Activated naive CD4-positive, alpha-beta T cell (primary cell): ENCODE results near the gene APOB.

Experiments
- DNase-seq, 4 experiments: peaks; one replicate each; lab custom pipeline; 2025; lab: John Stamatoyannopoulos, UW

Gene APOB, protein sequence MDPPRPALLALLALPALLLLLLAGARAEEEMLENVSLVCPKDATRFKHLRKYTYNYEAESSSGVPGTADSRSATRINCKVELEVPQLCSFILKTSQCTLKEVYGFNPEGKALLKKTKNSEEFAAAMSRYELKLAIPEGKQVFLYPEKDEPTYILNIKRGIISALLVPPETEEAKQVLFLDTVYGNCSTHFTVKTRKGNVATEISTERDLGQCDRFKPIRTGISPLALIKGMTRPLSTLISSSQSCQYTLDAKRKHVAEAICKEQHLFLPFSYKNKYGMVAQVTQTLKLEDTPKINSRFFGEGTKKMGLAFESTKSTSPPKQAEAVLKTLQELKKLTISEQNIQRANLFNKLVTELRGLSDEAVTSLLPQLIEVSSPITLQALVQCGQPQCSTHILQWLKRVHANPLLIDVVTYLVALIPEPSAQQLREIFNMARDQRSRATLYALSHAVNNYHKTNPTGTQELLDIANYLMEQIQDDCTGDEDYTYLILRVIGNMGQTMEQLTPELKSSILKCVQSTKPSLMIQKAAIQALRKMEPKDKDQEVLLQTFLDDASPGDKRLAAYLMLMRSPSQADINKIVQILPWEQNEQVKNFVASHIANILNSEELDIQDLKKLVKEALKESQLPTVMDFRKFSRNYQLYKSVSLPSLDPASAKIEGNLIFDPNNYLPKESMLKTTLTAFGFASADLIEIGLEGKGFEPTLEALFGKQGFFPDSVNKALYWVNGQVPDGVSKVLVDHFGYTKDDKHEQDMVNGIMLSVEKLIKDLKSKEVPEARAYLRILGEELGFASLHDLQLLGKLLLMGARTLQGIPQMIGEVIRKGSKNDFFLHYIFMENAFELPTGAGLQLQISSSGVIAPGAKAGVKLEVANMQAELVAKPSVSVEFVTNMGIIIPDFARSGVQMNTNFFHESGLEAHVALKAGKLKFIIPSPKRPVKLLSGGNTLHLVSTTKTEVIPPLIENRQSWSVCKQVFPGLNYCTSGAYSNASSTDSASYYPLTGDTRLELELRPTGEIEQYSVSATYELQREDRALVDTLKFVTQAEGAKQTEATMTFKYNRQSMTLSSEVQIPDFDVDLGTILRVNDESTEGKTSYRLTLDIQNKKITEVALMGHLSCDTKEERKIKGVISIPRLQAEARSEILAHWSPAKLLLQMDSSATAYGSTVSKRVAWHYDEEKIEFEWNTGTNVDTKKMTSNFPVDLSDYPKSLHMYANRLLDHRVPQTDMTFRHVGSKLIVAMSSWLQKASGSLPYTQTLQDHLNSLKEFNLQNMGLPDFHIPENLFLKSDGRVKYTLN (N-terminal part only)

DNA sequence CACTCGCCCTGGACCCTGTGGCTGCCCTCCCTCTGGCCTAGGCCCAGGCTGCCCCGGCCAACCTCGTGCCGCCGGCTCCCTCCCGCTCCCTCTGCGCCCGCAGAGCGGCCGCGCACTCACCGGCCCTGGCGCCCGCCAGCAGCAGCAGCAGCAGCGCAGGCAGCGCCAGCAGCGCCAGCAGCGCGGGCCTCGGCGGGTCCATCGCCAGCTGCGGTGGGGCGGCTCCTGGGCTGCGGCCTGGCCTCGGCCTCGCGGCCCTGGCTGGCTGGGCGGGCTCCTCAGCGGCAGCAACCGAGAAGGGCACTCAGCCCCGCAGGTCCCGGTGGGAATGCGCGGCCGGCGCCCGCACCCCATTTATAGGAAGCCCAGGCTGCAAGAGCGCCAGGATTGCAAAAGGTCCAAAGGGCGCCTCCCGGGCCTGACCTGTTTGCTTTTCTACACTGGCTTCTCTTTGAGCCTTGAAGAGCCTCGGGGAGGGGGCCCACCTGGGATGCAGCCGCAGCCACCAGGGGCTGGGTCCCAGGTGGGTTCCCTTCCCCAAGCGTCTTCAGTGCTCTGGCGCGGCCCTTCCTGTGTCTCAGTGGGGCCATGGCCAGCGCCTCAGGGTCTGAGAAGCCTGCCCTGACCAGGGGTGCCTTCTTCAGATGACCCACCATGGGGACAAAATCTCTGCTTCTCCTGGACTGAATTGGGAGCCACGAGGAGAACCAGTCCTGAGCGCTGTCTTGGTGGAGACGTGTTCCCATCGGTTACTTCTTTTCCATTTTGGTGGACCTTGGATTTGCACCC, at the start of gene APOB:
TSS of gene APOB (minus strand) at position 330 of the 789 bp plus-strand sequence. CDS start at position 202, 128 bp downstream.
- DNase-seq: no peak

DNA sequence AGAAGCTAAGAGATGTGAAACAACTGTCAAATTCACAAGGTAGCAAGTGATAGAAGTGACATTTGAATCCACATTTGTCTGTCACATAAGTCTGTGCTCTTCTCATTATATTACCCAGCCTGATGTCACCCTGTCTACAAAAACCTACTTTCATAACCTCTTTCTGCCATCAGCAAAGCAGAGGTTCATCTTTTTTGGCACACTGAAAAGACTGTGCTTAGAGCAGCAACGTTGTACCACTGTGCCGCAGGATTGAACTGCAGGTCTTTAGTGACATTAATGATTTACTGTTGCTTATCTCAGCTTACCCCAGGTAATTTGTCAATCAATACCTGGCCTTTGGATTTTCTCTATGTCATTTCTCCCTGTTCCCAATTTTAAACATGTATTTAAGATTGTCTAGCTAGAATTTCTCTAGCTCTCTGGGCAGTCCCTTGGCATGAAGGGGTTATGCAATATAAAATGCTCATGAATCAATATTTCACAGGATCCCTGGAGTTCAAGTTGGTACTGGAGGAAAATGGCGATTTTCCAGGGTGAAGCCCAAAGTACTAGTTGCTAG, 48.5 kb upstream of the APOB start:
- DNase-seq: no peak

DNA sequence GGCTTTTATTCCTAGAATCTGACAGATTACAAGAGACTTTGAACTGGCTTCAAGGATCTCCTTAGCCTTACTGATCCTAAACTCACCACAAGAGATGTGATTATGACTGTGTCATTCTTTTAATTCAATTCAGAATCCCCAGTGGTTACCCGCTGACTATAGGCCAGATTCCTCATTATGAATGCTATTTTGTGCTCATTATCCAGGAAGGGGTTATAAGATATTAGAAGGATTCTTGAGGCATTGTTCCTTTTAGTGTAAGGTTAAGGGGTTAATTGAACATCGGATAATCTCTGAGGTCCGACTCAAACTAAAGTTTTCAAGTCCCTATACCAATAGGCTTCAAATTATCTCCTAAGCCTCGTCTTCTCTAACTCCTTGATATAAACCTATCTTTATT, 40.5 kb upstream of the APOB start:
- no peak for DNase-seq

DNA sequence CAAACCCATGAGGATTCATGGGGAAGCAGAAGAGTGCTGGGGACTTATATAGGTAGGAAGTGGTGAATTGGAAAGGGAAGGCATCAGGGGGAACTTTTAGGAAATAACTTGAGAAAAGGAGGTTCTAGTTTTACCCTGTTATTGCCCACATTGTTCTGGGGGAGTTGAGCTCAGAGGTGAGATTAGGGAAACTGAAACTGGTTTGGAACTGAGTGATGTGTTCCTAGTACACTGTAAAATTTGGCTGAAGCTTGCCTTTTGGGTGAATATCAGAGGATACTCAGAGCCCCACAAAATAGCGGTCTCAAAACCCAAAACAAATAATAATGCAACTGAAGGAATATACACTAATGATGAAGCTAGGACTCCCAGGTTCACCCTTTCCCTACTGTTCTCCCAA, 39.6 kb upstream of the APOB start:
- no peak for DNase-seq

DNA sequence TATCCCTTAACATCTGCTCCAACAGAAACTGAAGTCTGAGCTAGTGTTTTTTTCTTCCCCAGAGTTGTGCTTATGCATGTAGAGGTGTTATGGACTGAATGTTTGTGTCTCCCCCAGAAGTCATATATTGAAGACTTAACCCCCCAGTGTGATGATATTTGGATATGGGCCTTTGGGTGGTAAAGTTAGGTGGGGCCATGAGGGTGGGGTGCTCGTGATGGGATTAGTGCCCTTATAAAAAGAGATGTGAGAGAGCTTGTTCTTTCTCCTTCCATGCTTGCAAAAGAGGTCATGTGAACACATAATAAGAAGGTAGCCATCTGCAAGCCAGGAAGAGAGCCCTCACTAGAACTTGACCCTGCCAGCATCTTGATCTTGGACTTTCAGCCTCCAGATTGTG, 34.4 kb upstream of the APOB start:
- no peak for DNase-seq

DNA sequence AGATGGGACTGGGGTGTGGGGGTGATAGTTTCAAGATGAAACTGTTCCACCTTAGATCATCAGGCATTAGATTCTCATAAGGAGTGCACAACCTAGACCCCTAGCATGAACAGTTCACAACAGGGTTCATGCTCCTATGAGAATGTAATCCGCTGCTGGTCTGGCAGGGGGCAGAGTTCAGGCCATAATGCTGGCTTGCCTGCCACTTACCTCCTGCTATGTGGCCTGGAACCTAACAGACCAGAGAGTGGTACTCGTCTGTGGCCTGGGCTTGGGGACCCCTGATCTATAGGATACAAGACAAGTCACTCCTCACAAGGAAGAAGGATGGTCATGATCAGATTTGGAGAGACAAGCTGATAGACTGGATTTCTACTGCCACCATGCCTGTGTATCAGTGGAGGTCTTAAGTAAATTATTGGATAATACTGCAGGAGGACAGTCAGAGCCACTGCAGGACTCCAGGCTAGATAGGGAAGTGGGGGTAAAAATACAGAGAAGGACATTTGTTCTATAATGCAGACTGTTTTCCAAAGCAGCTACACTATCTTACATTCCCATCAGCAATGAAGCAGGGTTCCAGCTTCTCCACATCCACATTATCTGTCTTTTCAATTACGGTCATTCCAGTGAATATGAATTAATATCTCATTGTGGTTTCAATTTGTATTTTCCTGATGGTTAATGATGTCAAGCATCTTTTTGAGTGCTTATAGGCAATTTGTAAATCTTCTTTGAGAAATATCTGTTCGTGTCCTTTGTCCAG, 28.8 kb upstream of the APOB start:
- DNase-seq: no peak

DNA sequence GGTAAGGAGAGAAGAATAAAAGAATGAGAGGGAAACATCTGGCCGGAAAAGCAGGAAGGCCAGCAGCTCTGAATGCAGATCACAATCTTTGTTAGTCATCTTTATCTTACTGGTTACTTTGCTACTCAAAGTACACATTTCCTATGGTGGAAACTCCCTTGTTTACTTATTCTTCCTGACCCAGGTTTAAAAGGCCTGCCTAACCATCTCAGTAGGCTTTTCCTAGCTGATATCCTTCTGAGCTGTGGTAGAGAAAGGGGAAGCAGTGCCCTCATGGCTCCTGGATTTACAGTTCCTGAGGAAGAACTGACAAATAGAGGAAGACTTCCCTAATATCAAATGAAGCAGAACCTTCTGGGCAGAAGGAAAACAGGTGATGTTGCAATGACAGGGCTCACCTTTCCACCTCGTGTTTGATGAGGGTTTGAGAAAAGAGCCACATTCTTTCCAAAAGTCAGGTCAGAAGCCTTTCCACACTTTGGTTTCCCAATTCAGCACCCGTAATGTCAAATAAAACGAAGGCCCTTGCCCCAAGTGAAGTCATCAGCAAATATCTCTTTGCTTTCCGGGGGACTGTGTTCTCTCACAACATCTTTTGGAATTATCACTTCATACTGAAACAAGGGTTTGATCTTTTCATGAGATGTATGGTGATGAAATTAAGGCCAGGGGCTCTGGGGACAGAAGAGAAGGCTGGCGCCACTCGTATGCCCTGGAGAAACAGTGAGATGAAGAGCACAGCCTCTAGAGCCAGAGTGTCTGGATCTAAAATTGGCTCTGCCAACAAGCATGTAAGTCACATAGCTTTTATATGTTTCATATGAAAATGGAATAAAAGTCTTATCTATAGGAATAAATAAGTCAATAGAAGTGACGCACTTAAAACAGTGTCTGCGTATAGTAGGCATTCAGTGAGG, 26.7 kb upstream of the APOB start:
- DNase-seq: no peak

DNA sequence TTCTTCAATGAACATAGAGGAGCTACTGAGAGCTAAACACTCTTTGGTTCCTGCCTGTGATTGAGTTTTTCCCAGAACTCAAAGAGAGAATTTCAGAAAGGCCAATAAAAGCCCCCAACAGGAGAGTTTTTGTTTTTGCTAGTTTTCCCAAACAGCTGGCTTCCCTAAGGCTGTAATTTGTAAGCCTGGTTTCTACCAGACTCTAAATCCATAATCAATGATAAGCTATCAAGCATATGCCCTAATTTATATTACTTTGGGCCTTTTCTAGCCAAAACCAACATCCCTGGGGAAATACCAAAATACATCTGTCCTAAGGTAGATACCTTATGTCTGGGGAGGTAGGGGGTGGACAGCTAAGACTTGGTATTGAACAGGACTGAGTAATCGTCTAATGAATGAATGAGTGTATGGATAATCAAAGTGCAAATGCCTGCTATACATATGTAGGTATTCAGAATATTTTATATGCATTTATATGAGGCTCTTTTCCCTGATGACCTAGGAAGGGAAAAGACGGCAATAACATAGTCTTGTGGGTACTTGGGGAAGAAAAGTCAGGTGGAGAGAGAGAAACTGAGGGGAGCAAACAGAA, 26.0 kb upstream of the APOB start:
- DNase-seq: no peak

DNA sequence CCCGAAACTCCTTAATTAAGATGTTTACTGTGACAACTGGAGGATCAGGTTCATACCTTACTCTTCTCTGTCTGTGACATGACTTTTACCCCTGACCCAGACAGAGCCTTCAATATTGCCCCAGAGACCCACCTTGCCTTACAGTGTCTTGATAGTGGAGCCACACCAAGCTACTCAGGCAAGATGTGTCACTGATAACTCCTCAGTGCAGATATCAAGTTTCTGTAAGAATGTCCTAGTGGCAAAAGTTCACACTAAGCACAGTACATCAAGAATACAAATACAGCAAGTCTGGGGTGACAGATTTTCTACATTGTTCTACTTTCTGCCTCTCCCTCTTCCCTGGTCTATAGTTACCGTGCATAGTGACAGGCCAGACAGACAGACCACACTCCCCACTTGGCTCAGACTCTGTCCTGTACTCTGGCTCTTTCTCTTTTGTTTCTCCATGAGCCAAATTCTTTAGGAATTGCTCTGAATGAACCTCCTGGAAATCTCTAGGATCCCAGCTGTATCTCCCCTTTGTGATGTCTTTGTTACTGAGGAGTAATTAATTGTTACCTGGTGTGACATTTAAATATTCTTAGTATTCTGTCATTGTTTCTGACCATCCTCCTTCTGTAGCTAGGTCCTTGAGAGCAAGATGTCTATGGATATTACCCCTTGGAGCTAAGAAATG, 24.1 kb upstream of the APOB start:
- no peak for DNase-seq

DNA sequence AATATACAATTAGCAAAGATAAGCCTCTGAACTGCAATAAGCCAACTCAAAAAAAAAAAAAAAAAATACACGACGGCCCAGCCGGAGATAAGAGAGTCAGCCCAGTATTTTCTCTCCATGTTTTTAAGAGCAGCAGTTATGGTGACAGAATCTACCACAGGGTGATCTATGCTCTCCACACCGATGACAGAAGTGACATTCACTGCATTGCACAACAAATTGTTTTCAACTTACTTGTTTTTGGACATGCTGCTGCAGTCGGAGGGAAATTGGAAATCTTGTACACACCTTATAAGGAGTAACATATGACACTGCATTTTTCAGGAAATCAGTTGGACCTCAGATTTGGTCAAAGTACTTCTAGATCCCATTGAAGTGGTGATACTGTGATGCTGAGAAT, 23.3 kb upstream of the APOB start:
- DNase-seq: no peak

DNA sequence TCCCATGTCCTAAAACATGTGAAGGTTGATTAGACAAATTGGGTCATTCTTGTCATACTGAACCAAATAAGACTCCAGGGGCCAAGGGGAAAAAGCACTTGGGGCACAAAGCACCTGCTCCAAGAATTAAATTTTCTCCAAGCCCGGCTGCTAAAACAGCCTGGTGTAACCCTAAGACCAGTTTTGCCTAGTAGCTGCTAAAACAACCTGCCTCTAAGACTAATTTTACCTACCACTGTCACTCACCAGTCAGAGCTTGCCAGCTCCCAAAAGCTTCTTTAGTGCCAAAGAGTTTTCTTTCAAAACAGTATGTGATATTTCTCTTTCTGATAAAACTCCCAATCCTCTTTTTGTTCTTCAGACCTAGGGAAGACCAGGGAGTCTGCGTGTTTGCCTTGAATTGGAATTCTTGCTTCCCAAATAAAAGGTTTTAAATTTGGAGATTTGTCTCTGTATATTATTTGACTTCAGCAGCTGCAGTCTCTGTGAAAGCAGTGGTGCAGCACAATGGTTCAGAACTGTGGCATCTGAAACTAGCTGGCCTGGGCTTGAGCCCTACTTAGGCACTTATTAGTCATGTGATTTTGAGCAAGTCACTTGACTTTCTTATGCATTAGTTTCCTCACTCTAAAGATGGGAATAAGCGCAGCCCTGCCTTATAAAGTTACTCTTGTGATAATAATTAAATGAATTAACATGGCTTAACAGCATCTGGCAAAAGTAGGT, 16.2 kb upstream of the APOB start:
- DNase-seq: no peak

DNA sequence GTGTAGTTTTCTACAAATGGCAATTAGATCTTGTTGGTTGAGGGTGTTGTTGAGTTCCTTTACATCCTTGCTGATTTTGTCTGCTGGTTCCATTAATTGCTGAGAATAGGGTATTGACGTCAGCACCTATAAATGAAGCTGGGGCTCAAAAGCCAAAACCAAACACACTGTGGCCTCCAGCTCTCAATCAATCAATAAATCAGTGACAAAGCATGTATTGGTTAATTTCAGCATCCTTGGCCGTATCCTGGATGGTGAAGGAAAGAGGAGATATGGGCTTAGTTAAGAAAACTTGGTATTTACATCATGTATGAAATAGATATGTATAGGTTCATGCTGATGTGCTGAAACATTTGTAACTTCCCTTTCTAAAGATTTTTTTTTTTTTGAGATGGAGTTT, 13.2 kb upstream of the APOB start:
- DNase-seq: no peak

DNA sequence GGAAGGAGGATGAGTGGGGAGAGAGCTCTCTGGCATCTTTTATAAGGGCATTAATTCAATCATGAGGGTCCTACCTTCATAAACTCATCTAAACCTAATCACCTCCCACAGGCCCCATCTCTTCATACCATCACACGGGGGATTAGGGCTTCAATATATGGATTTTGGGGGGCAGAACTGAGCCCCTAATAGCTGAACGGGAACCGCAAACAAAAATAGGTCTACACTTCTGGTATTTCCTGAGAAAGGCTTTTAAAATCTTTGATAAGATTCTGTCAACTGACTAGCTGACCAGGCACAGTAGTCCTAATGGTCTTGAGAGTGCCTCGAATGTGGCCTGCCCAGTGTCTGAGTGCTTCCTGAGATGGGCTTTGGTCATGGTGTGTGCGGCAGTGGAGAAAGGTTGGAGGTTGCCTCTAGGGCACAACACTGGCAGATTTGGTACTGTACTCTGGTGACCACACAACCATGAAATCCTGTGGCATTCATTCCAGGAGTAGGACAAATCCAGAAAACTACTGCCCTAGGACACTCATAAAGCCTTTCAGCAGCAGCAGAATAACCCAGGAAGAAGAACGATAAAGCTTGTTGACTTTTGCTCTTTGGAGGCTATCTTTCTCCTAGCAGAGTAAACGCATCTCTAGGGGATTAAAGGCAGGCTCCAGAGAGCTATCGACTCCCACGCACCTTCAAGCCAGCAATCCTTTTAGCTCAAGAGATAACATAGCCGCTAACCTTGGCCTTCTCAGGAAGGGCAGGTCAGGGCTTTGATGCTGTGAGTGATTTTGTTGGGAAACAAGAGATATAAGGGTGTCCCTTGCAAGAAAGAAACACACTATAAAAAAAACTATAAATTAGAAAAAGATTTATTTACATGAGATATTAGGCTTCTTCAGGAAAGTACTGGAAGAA, 12.3 kb upstream of the APOB start:
- no peak for DNase-seq

DNA sequence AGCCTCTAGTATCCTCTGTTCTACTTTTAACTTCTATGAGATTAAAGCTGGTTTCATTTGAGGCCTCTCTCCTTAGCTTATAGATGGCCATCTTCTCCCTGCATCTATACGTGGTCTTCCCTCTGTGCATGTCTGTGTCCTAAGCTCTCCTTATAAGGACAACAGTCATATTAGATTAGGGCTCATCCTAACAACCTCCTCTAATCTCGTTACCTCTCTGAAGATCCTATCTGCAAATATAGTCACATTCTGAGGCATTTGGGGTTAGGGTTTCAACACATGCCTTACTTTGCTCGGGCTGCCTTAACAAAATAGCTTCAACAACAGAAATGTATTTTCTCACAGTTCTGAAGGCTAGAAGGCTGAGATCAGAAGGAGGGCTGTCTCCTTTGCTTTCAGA, 11.6 kb upstream of the APOB start:
- no peak for DNase-seq

DNA sequence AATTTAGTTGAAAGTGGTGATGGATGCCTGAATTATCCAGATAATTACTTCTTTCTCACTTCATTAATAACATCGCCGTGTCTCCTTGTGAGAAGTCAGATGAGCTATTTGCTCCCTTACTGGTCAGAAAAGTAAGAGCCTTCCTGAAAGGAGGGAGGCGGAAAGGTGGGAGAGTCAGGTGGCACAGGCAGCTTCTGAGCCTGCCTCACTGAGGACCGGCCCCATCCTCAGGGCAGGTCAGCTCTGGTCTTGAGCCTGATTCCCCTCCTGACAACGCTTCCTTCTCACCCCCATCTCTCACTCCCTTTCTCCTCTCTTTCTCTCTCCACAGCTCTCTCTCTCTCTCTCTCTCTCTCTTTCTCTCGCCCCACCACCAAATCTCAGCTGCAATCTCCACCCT, 10.1 kb upstream of the APOB start:
- no peak for DNase-seq

DNA sequence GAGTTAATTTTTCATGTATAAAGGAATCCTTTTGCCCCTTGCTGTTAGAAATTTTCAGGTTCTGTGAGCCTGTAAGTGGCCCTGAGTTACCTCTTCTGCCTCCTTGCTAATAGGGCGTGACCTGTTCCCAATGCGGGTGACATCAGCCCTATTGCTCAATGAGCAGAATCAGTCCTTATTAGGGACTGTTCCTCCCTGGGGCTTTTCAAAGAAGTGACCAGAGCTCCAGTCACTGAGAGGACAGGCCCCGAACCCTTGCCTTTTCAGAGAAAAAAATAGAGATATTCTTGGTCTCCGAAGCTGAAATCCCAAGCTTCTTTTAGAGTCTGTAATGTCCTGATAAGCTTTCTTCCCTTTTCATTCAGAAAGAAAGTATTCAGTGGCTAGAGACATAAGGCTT, 8.2 kb upstream of the APOB start:
- DNase-seq: no peak

DNA sequence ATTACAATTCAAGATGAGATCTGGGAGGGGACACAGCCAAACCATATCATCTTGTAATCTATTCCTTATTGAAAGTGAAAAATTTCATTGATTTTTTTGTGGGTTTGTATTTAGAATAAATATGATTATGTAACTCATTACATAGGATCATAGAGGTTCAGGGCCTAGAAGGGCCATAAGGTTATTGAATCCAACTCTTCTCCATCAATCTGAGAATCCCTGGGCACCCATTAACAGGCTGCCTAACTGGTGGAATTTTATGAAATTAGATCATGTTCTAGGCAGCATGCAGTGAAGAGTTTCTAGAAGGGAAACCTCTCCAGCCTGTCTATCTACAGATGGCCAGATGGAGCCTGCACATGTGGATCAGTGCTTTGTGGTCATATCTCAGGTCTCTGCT, 6.3 kb upstream of the APOB start:
- DNase-seq: no peak
